ENCODE measurements around the gene ENPP7.
"Not testable (repeated sequence)": the region's sequence is repeated elsewhere in the genome, so short reads cannot be mapped to it uniquely, and the experiment has no call there.

Gene ENPP7

GRCh38 chr17:79749958-79750357, 19.2 kb downstream of the ENPP7 start:
- no peak for DNase-seq (ENCODE audit: low read depth)

DNA sequence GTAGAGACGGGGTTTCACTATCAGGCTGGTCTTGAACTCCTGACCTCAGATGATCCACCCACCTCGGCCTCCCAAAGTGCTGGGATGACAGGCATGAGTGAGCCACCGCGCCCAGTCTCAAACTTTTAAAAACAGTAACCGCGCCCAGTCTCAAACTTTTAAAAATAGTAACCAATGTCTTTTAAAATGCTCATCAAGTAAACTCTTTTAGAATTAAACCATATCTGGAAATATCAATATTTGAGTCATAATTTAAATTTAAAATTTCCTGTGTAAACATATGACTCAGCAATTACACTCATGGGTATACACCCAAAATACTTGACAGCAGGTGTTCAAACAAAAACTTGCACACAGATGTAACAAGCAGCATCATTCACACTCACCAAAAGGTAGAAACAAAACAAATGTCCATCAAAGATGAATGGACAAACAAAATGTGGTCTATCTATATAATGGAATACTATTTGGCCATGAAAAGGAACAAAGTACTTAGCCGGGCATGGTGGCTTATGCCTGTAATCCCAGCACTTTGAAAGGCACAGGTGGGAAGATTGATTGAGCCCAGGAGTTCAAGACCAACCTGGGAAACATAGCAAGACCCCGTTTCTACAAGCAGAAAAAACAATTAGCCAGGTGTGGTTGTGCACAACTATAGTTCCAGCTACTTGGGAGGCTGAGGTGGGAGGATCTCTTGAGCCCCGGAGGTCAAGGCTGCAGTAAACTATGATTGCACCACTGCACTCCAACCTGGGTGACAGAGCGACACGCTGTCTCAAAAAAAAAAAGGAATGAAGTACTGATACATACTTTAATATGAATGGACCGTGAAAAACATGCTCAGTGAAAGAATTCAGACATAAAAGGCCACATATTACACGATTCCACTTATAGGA, 20.2 kb downstream of the ENPP7 start:
- DNase-seq (ENCODE audit: low read depth): no peak

DNA sequence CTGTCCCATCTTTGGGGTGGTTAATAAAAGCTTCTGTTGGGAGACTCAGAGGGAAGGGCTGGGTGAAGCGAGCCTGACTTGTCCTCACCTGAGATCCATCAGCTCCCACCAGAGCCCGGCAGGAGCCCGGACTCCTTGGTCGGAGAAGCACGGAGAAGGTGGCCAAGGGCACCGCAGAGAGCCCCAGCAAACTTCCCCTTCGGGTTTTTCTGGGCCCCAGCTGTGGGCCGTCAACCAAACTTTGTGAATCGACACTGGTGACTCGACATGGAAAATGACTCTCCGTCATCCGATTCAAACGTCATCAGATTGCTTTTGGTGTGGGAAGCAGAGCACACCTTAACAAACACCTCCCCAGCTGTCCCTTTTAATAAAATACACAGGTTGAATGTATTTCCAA, 21.4 kb downstream of the ENPP7 start:
- DNase-seq (ENCODE audit: low read depth): no peak

DNA sequence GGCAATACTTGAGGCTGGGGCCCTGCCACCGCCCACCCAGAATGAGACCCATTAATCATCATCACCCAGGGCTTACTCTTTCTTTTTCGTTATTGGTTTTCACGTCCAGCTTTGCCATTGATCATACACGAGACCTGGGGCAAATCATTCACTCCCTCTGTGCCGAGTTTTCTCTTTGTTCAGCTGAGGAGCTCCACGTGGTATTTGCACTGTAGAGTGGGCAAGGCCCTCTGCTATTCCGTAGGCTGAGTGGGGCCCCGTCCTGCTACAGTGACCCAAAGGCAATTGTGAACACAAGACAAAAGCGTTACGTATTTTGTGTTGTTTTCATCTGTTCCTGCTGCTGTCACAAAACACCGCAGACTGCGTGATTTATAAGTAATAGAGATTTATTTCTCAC, 23.6 kb downstream of the ENPP7 start:
- DNase-seq (ENCODE audit: low read depth): no peak

DNA sequence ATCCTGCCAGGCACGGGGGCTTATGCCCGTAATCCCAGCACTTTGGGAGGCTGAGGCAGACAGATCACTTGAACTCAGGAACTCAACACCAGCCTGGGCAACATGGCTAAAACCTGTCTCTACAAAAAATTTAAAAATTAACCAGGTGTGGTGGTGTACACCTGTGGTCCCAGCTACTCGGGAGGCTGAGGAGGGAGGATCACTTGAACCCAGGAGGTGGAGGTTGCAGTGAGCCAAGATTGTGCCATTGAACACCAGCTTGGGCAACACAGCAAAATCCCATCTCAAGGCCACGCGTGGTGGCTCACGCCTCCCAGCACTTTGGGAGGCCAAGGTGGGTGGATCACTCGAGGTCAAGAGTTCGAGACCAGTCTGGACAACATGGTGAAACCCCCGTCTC, 24.2 kb downstream of the ENPP7 start:
- DNase-seq (ENCODE audit: low read depth): not testable (repeated sequence)

DNA sequence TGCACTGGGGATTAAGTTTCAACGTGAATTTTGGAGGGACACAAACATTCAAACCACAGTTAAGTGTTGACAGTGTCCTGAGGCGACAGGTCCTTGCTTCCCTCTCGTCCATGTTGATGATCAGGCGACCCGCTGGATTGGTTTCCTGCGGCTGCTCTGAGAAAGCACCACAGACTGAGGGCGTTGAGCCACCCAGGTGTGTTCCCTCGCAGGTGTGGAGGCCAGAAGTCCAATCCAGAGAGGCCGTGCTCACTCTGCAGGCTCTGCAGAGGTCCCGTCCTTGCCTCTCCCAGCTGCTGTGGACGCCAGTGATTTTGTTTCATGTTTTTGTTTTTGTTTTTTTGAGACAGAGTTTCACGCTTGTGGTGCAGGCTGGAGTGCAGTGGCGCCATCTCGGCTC, 24.8 kb downstream of the ENPP7 start:
- DNase-seq (ENCODE audit: low read depth): no peak

DNA sequence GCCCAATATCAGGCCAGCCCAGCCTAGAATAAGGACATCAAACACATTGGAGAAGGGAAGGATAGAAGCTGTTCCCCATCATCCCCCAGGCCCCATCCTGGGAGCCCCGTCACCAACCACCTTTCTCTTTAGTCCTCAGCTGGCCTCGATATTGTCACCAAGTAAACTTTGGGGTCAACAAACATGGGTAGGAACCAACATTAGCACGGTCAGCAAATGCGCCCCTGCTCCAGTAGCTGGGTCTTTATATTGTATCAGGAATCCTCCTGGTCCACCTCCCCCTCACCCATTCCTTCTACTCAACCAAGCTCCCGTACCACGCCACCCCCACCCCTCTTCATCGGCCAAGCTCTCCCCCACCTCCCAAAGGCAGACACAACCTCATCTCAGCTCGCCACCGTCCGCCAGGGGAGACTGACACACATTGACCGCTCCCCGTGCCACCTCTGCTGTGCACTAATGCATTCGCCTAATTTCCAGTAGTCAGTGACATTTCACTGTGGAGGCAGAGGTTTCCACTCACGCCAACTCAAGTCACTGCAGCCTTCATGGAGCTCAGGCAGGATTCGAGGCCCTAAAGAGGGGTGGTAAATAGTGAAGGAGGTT, 26.5 kb downstream of the ENPP7 start:
- DNase-seq (ENCODE audit: low read depth): no peak

DNA sequence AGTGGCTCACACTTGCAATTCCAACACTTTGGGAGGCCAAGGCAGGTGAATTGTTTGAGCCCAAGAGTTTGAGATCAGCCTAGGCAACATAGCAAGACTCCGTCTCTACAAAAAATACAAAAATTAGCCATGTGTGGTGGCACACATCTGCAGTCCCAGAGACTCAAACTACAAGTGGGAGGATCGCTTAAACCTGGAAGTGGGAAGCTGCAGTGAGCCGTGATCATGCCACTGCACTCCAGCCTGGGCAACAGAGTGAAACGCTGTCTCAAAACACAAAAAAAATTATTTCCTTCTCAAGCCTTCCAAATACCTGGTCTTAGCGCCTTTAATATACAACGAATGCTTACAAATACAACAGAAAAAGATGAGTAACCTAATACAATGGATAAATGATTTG, 27.5 kb downstream of the ENPP7 start:
- DNase-seq (ENCODE audit: low read depth): no peak

- DNase-seq (ENCODE audit: low read depth): no peak
Observed at GRCh38 chr17:79760197-79760906, 29.6 kb downstream of the ENPP7 start.

DNA sequence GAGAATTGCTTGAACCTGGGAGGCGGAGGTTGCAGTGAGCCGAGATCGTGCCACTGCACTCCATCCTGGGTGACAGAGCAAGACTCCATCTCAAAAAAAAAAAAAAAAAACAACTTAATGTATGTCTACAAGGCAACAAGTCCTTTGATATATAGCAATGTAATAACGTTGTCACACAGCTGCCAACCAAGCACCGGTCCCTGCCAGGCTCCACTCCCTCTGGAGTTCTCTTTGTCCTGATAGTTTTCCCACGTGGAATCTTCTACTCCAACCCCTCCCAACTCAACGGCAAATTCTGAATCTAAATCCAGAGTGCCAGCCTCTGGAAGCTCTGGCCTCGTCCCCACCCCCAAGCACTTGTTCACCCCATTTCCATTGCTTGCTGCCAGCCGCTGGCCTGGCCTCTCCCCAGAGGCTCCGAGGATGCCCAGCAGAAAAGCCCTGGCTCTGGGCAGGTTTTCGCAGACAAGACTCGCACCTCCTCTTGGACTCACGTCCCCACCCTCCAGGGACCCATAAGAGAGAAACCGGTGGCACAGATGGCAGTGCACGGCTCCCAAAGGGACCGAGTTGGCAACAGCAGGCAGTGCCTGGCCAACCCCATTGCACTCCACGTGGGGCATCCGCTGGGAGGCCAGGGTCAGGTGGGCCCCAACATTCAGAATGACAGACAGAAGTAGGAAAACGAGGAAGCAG, 31.3 kb downstream of the ENPP7 start:
- no peak for DNase-seq (ENCODE audit: low read depth)

GRCh38 chr17:79765708-79766107, 35.0 kb downstream of the ENPP7 start:
- DNase-seq (ENCODE audit: low read depth): no peak

- DNase-seq (ENCODE audit: low read depth): no peak
Observed at GRCh38 chr17:79769570-79770506, 39.1 kb downstream of the ENPP7 start.

DNA sequence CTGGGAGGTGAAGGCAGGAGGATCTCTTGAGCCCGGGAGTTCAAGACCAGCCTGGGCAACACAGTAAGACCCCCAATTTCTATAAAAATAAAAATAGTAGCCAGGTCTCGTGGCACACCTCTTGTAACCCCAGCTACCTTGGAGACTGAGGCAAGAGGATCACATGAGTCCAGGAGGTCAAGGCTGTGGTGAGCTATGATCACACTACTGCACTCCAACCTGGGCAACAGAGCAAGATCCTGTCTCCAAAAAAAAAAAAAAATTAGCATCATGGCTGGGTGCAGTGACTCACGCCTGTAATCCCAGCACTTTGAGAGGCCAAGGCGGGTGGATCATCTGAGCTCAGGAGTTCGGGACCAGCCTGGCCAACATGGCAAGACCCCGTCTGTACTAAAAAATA, 40.5 kb downstream of the ENPP7 start:
- DNase-seq (ENCODE audit: low read depth): no peak

DNA sequence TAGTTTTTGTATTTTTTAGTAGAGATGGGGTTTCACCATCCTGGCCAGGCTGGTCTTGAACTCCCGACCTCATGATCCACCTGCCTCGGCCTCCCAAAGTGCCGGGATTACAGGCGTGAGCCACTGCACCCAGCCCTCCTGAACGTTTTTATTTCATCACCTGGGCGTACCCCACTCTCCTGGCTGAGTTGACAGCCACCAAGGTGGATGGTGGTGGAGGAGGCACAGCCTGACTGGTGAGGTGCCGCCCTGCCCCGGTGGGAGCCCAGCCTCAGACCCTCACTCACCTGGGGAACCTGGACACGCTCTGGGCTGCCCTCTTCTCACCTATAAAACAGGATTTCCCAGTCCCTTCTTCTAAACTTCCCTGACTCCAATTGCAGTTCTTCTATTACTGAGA, 42.0 kb downstream of the ENPP7 start:
- DNase-seq (ENCODE audit: low read depth): not testable (repeated sequence)

DNA sequence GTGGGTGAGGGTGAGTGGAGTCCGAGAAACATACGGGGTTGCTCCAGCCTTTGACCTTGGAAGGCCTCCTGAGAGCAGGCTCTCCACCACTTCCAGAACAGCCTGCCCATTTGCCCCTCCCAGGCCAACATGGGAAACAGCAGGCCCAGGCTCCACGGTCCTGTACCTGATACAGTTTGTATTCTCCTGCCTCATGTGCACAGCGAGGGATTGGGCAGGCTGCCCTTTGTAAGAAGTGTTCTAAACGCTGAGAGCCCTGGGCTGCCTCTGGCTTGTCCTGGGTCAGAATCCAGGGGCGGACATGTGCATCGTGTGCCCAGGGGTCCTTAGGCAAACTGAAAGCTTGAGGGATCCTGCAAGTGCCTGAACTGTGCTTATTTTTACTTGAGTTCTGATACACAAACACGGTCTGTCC, 43.8 kb downstream of the ENPP7 start:
- DNase-seq (ENCODE audit: low read depth): no peak

DNA sequence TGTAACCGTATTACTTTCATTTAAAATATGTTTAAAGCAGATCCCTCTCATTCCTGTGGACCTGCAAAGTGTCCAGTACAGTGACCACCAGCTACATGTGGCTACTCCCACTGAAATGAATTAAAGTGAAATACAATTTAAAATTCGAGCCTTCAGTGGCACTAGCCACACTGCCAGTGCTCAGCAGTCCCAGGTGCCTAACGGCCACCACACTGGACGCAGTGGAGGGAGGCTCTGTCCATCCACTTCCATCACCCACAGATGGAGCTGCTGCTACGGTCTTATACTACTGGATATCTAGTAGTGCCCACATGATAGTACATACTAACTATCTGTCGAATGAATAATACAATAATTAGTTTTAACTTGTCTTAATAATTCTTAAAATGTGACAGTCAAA, 44.9 kb downstream of the ENPP7 start:
- DNase-seq (ENCODE audit: low read depth): no peak

- no peak for DNase-seq (ENCODE audit: low read depth)
Observed at GRCh38 chr17:79776376-79777119, 45.8 kb downstream of the ENPP7 start.

DNA sequence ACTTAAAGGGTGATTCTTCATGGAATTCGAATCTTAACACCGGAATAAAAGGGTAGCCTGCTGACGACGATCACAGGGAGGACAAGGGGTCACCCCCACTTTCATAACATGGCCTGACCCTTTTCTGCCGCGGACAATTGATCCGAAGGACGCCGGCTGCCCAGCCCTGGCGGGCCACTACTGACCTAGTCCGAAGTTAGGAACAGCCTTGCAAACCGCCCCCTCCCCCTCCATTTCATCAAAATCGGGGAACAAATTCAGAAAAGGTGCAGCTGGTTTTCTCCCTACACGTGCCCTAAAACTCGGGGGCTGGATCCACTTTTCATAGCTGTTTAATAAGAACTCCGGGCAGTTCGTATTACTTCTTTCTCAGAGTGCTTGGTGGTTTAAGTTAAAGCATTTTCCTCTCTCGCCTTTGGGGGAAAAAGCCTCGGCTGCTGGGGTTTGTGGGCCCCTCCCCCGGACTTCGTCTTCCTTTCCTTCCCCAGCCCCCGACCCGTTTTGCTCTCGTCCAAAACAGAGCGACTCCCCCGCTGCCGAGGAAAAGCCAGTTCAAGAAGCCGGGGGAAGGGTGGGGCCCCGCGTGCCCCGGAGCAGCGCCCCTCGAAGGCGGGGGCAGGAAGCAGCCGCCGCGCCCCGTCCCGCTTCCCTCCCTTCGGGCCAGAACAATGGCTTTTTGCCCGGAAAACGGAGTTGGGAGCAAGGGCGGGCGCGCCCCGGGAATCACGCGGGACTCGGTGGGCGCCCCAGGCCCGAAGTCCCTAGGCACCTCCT, 46.6 kb downstream of the ENPP7 start:
- DNase-seq (ENCODE audit: low read depth): peak; percentile 29

GRCh38 chr17:79777894-79778503, 47.3 kb downstream of the ENPP7 start, which contains the start of gene CBX2:
Gene CBX2, plus strand, starts transcription at chr17:79778148. Its CDS starts 88 bp downstream, at chr17:79778236.
- peak; percentile 32 for DNase-seq (ENCODE audit: low read depth)

Data from amniotic epithelial cell (primary cell).